GM21717 (cell line): ENCODE data around the gene KDM2A.

ENCODE experiments used
- ATAC-seq: cut with Tn5 transposase; IDR thresholded peaks from one replicate; pipeline ENCODE4 v1.9.1; 2021; ENCODE audit warnings: mild to moderate bottlenecking, moderate library complexity; ENCODE audit not compliant: unreplicated experiment

KDM2A gene

GRCh38 chr11:67271205-67271540 lies 152.1 kb downstream of the KDM2A start:
- ATAC-seq: no peak

- ATAC-seq: no peak
Observed at GRCh38 chr11:67271541-67272284, 152.7 kb downstream of the KDM2A start.

- ATAC-seq: no peak
Observed at GRCh38 chr11:67272327-67273259, 153.5 kb downstream of the KDM2A start.

GRCh38 chr11:67273260-67273990 lies 154.4 kb downstream of the KDM2A start:
- ATAC-seq: no peak

GRCh38 chr11:67274768-67275605 lies 155.9 kb downstream of the KDM2A start:
- no peak for ATAC-seq

GRCh38 chr11:67275606-67276409 lies 156.7 kb downstream of the KDM2A start:
- ATAC-seq: no peak

GRCh38 chr11:67276781-67277230 lies 157.7 kb downstream of the KDM2A start:
- no peak for ATAC-seq

GRCh38 chr11:67277231-67277961 lies 158.3 kb downstream of the KDM2A start:
- peak; percentile 66 for ATAC-seq

- ATAC-seq: no peak
Observed at GRCh38 chr11:67278135-67278938, 159.3 kb downstream of the KDM2A start.

- no peak for ATAC-seq
Observed at GRCh38 chr11:67278939-67279588, 160.0 kb downstream of the KDM2A start.

GRCh38 chr11:67279589-67280340 lies 160.7 kb downstream of the KDM2A start:
- no peak for ATAC-seq

- ATAC-seq: no peak
Observed at GRCh38 chr11:67280341-67280787, 161.3 kb downstream of the KDM2A start.

GRCh38 chr11:67280788-67281551 lies 161.9 kb downstream of the KDM2A start:
- ATAC-seq: no peak

- ATAC-seq: no peak
Observed at GRCh38 chr11:67281552-67282150, 162.6 kb downstream of the KDM2A start.

- ATAC-seq: no peak
Observed at GRCh38 chr11:67282155-67282875, 163.3 kb downstream of the KDM2A start.
